Mesenchymal stem cell (in vitro differentiated cells and primary cell): ENCODE measurements around the gene YIPF2.

Experiments used
- DNase-seq: peaks from one replicate; pipeline ENCODE4 v3.0.0-alpha.2; 2013
- H2AFZ ChIP-seq: one replicate; pipeline ENCODE4 v1.6.1; 2013; ENCODE audit warnings: low read depth, mild to moderate bottlenecking, control low read depth, inconsistent platforms, low read length, moderate library complexity
- H2AK5ac ChIP-seq: 2 replicates; pipeline ENCODE4 v1.6.1; 2013; ENCODE audit warnings: low read length, moderate library complexity, mild to moderate bottlenecking, inconsistent platforms; ENCODE audit not compliant: severe bottlenecking
- H2BK120ac ChIP-seq: one replicate; pipeline ENCODE4 v1.6.1; 2013; ENCODE audit warnings: low read depth, mild to moderate bottlenecking, inconsistent platforms, low read length, moderate library complexity
- H2BK12ac ChIP-seq, 2 experiments: one replicate each; pipeline ENCODE4 v1.6.1; 2013; ENCODE audit warnings: inconsistent platforms in 2 of 2, low read length in 2 of 2, mild to moderate bottlenecking in 2 of 2, moderate library complexity in 2 of 2, control low read depth in 1 of 2
- H2BK15ac ChIP-seq: one replicate; pipeline ENCODE4 v1.6.1; 2013; ENCODE audit warnings: mild to moderate bottlenecking, low read depth, inconsistent platforms; ENCODE audit not compliant: poor library complexity, severe bottlenecking
- H2BK5ac ChIP-seq: 2 replicates; pipeline ENCODE4 v1.6.1; 2013; ENCODE audit warnings: low read depth, mild to moderate bottlenecking, low read length, control low read depth, inconsistent platforms; ENCODE audit not compliant: poor library complexity, severe bottlenecking
- H3K14ac ChIP-seq, 2 experiments: one replicate each; pipeline ENCODE4 v1.6.1; 2013; ENCODE audit warnings: inconsistent platforms in 2 of 2, low read length in 2 of 2, control low read depth in 1 of 2, mild to moderate bottlenecking in 1 of 2, moderate library complexity in 1 of 2
- H3K18ac ChIP-seq, 2 experiments: one replicate each; pipeline ENCODE4 v1.6.1; 2013; ENCODE audit warnings: inconsistent platforms in 2 of 2, low read length in 2 of 2, control low read depth in 1 of 2, low read depth in 1 of 2, mild to moderate bottlenecking in 1 of 2
- H3K23ac ChIP-seq, 2 experiments: one replicate each; pipeline ENCODE4 v1.6.1; 2013; ENCODE audit warnings: inconsistent platforms in 2 of 2, low read length in 2 of 2, mild to moderate bottlenecking in 2 of 2, moderate library complexity in 2 of 2, control low read depth in 1 of 2
- H3K27ac ChIP-seq: 2 replicates; pipeline ENCODE4 v1.5.1; 2013; ENCODE audit warnings: mild to moderate bottlenecking, moderate library complexity, low read length, control low read depth, inconsistent platforms; ENCODE audit not compliant: poor library complexity, severe bottlenecking
- H3K27me3 ChIP-seq, 2 experiments: 2 replicates each; pipeline versions ENCODE4 v1.6.1 to v1.7.0; 2013; ENCODE audit warnings: low read length in 2 of 2, mild to moderate bottlenecking in 2 of 2, moderate library complexity in 2 of 2, control low read depth in 1 of 2, inconsistent platforms in 1 of 2; ENCODE audit not compliant: control insufficient read depth in 1 of 2, insufficient read depth in 1 of 2
- H3K36me3 ChIP-seq, 2 experiments: 2 replicates each; pipeline versions ENCODE4 v1.6.1 to v1.7.0; 2013; ENCODE audit warnings: low read length in 2 of 2, control low read depth in 1 of 2, inconsistent platforms in 1 of 2, low read depth in 1 of 2, mild to moderate bottlenecking in 1 of 2; ENCODE audit not compliant: insufficient read depth in 2 of 2, control insufficient read depth in 1 of 2
- H3K4ac ChIP-seq, 2 experiments: one replicate each; pipeline ENCODE4 v1.6.1; 2013; ENCODE audit warnings: inconsistent platforms in 2 of 2, low read length in 2 of 2, mild to moderate bottlenecking in 2 of 2, moderate library complexity in 2 of 2, control low read depth in 1 of 2, low read depth in 1 of 2
- H3K4me1 ChIP-seq: 2 replicates; pipeline ENCODE4 v1.6.1; 2013; ENCODE audit warnings: low read depth, low read length, control low read depth; ENCODE audit not compliant: control insufficient read depth, insufficient read depth
- H3K4me2 ChIP-seq: 2 replicates; pipeline ENCODE4 v1.6.1; 2013; ENCODE audit warnings: low read length, mild to moderate bottlenecking, inconsistent platforms; ENCODE audit not compliant: poor library complexity, severe bottlenecking
- H3K4me3 ChIP-seq, 2 experiments: 2 replicates each; pipeline versions ENCODE4 v1.5.1 to v1.7.0; 2013; ENCODE audit warnings: low read length in 2 of 2, mild to moderate bottlenecking in 2 of 2, control low read depth in 1 of 2, low read depth in 1 of 2; ENCODE audit not compliant: insufficient read depth in 1 of 2
- H3K79me1 ChIP-seq: replicated peaks from 2 replicates; pipeline ENCODE4 v1.6.1; 2013; ENCODE audit warnings: mild to moderate bottlenecking, control low read depth, low read length, inconsistent platforms; ENCODE audit not compliant: poor library complexity, severe bottlenecking
- H3K9ac ChIP-seq: 2 replicates; pipeline ENCODE4 v1.7.0; 2013; ENCODE audit warnings: mild to moderate bottlenecking, low read length, moderate library complexity
- H3K9me3 ChIP-seq: 2 replicates; pipeline ENCODE4 v1.7.0; 2013; ENCODE audit warnings: mild to moderate bottlenecking, low read length; ENCODE audit not compliant: control insufficient read depth
- H4K8ac ChIP-seq: one replicate; pipeline ENCODE4 v1.6.1; 2013; ENCODE audit warnings: inconsistent platforms, mild to moderate bottlenecking, low read length, moderate library complexity
- H4K91ac ChIP-seq: one replicate; pipeline ENCODE4 v1.6.1; 2013; ENCODE audit warnings: mild to moderate bottlenecking, low read length, inconsistent platforms
- WGBS: methylation state at CpG from one replicate; pipeline ENCODE4 v1.1.7; 2013; ENCODE audit warnings: mixed read lengths; 5-methylcytosine and 5-hydroxymethylcytosine counted together

The YIPF2 gene

DNA sequence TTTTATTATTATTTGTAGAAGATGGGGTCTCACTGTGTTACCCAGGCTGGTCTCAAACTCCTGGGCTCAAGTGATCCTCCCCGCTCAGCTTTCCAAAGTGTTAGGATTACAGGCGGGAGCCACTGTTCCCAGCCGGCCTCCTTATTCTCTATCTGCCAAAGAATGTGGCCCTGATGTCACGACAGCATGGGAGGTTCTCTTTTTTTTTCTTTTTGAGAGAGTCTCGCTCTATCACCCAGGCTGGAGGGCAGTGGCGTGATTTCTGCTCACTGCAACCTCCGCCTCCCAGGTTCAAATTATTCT lies 33.6 kb downstream of the YIPF2 start:
- Histone ChIP-seq H3K9me3 (no peaks in the 10 kb centered on the region), H3K23ac (no peak overlapping the region), H3K4me1 (peaks cover 40% of the 10 kb centered on the region), H3K27ac (no peak overlapping the region), H4K8ac (no peak overlapping the region), H3K36me3 (peaks cover 0 to 9% of the 10 kb centered on the region in 2 experiments), H2BK12ac (no peak overlapping the region), H3K4me2 (no peak overlapping the region), H2AK5ac (no peak overlapping the region), H3K27me3 (no peaks in the 10 kb centered on the region), H2BK5ac (no peak overlapping the region), H2AFZ (no peak overlapping the region), H3K4ac (no peak overlapping the region), H2BK120ac (no peak overlapping the region), H4K91ac (no peak overlapping the region), H2BK15ac (no peak overlapping the region), H3K14ac (no peak overlapping the region), H3K4me3 (no peak overlapping the region), H3K9ac (no peak overlapping the region), H3K79me1 (peaks cover 50% of the 10 kb centered on the region), H3K18ac (no peak overlapping the region)
- 91% methylated on average over 7 of the region's 7 CpGs for WGBS
- no peak for DNase-seq

DNA sequence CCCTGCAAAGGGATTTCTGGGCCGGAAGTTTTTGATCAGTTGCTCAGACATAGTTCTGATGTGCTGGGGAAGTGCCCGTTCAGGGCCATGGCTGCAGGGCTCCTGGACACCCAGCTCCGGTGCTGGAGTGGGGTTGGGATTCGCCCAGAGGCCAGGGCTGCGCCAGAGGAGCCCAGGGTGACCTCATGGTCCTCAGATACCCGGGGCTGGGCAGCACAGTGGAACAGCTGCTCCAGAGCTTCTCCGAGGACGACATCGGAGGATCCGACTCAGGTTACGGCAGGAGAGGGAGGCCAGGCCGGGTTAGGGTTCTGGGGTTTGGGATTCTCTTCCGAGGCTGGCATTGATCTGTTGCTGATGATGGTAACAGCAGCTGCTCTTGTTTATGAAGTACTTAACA lies 36.2 kb downstream of the YIPF2 start:
- Histone ChIP-seq H2BK120ac (no peak overlapping the region), H3K27me3 (no peaks in the 10 kb centered on the region), H3K4me1 (peaks cover 41% of the 10 kb centered on the region), H4K91ac (no peak overlapping the region), H3K36me3 (peaks cover 0 to 15% of the 10 kb centered on the region in 2 experiments), H3K14ac (no peak overlapping the region), H3K27ac (no peak overlapping the region), H2BK12ac (no peak overlapping the region), H3K23ac (peak overlapping the region in 1 of 2 experiments; percentile 15), H3K79me1 (peaks cover 50% of the 10 kb centered on the region), H2AK5ac (no peak overlapping the region), H3K4me3 (no peak overlapping the region), H2BK5ac (no peak overlapping the region), H3K18ac (no peak overlapping the region), H2BK15ac (no peak overlapping the region), H3K9ac (no peak overlapping the region), H3K9me3 (no peaks in the 10 kb centered on the region), H4K8ac (no peak overlapping the region), H3K4me2 (no peak overlapping the region), H2AFZ (no peak overlapping the region), H3K4ac (no peak overlapping the region)
- WGBS, result 91% methylated on average over 7 of the region's 13 CpGs
- DNase-seq, result no peak

DNA sequence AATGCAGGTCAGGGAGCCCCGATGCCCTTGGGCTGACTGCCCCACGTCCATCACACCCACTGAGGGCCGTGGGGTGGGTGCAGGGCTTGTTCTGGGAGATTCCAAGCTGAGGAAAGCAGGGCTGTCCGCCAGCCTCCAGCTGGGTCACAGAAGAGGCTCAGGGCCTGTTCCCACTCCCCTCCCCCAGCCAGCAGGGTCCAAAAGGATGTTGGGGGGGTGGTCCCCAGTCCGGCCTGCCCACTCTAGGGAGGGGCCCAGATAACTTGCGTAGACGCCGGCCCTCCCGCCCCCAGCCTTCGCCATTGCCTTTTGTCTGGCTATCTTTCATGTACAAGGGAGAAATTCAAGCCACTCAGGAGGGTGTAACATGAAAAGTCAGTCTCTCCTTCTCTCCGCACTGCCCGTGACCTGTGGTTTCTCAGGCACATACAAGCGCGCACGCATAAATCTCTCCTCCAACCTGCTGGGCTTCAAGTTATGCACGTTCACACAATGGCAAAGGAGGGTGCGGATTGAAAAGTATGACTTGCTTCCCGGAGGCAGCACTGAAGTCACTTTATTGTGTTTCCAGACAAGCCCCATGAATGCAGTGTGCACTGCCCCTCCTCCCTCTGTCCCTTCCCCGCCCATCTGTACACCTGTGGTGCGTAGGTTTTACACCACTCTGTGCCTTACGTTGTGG lies 36.9 kb downstream of the YIPF2 start:
- Histone ChIP-seq H2BK120ac (peak overlapping the region; percentile 9), H3K23ac (no peak overlapping the region), H3K27ac (no peak overlapping the region), H3K4me2 (no peak overlapping the region), H3K36me3 (peaks cover 0 to 18% of the 10 kb centered on the region in 2 experiments), H3K79me1 (peaks cover 50% of the 10 kb centered on the region), H2BK5ac (no peak overlapping the region), H2AFZ (no peak overlapping the region), H2AK5ac (no peak overlapping the region), H4K91ac (no peak overlapping the region), H3K14ac (no peak overlapping the region), H3K4ac (no peak overlapping the region), H3K18ac (no peak overlapping the region), H3K27me3 (no peaks in the 10 kb centered on the region), H2BK15ac (no peak overlapping the region), H3K9me3 (no peaks in the 10 kb centered on the region), H2BK12ac (no peak overlapping the region), H3K4me1 (peaks cover 38% of the 10 kb centered on the region), H3K9ac (no peak overlapping the region), H3K4me3 (no peak overlapping the region), H4K8ac (no peak overlapping the region)
- WGBS, result 92% methylated on average over 21 of the region's 21 CpGs
- no peak for DNase-seq

DNA sequence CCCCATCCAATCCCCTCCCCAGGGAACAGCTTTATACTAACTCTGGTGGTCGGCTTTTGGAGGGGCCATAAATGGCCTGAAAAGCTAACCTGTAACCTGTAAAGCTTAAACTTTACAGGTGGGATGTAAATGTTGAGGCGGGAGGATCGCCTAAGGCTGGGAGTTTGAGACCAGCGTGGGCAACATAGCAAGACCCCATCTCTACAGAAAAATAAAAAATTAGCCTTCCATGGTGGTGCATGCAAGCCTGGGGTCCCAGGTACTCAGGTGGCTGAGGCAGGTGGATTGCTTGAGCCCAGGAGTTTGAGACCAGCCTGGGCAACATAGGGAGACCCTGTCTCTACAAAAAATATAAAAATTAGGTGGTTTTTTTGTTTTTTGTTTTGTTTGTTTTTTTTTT lies 38.6 kb downstream of the YIPF2 start:
- no peak overlapping the region for H2BK120ac ChIP-seq
- no peak overlapping the region for H3K4ac ChIP-seq
- no peak overlapping the region for H2AFZ ChIP-seq
- 100% methylated on average over 1 of the region's 4 CpGs for WGBS
- no peak overlapping the region for H3K27ac ChIP-seq
- H2BK12ac ChIP-seq, result no peak overlapping the region
- H2AK5ac ChIP-seq, result no peak overlapping the region
- H2BK5ac ChIP-seq, result no peak overlapping the region
- no peak overlapping the region for H3K4me3 ChIP-seq
- H3K27me3 ChIP-seq, result no peaks in the 10 kb centered on the region
- no peak overlapping the region for H4K91ac ChIP-seq
- H3K4me1 ChIP-seq, result peaks cover 38% of the 10 kb centered on the region
- H3K9ac ChIP-seq, result no peak overlapping the region
- H2BK15ac ChIP-seq, result no peak overlapping the region
- H3K79me1 ChIP-seq, result peaks cover 47% of the 10 kb centered on the region
- no peaks in the 10 kb centered on the region for H3K9me3 ChIP-seq
- peaks cover 0 to 14% of the 10 kb centered on the region in 2 experiments for H3K36me3 ChIP-seq
- no peak overlapping the region for H3K4me2 ChIP-seq
- H3K23ac ChIP-seq, result no peak overlapping the region
- H3K18ac ChIP-seq, result no peak overlapping the region
- no peak overlapping the region for H4K8ac ChIP-seq
- no peak overlapping the region for H3K14ac ChIP-seq
- DNase-seq, result no peak
